HepG2 (cell line): ENCODE data around the gene SLC6A17. TPM values are rescaled to one million over a fixed set of nuclear protein-coding genes. Genes with fewer than 3 reads are reported as not detected.

Experiments used
- ATAC-seq: fragments of 200-7000 bp; cut with Tn5 transposase; 3 replicates; pipeline ENCODE4 v1.9.1; 2020; ENCODE audit warnings: mild to moderate bottlenecking, moderate library complexity
- BruUV-seq: library from RNA; stranded (reverse); fragments of 400-500 nt; replicated peaks from 2 replicates; lab custom pipeline; 2021; lab: Mats Ljungman, UMichigan
- CTCF ChIA-PET: fragments of 300-600 bp; formaldehyde crosslinking; extraction: SDS; loops from one replicate; lab custom pipeline; 2021; ENCODE audit warnings: low total read pairs, inconsistent platforms, low intra/inter-chr PET ratio; lab: Yijun Ruan, JAX
- POLR2A ChIA-PET: fragments of 350-600 bp; sonication (Branson Sonifier 250); formaldehyde crosslinking; loops from one replicate; lab custom pipeline; 2020; ENCODE audit warnings: antibody characterized with exemption, inconsistent platforms; lab: Yijun Ruan, JAX
- DNase-seq: peaks from one replicate; pipeline ENCODE4 v3.0.0-alpha.2; 2015; ENCODE audit warnings: low spot score
- FAIRE-seq: peaks from 3 replicates; lab custom pipeline; 2011; peaks lifted over from hg19 to GRCh38; lab: Jason Lieb, UNC
- H2AFZ ChIP-seq: one replicate; pipeline ENCODE4 v1.6.1; 2011; ENCODE audit warnings: low read length, inconsistent platforms
- H3K27ac ChIP-seq: fragments of 300-600 bp; 3 replicates; pipeline ENCODE4 v1.8.0; 2011; ENCODE audit warnings: mixed run types, mild to moderate bottlenecking, mixed read lengths, low read length, inconsistent platforms; ENCODE audit not compliant: insufficient read depth; ENCODE audit errors: extremely low read length
- H3K27me3 ChIP-seq, 2 experiments: fragments of 200-600 bp in 1 of 2; 2 replicates in 1 of 2; 3 replicates in 1 of 2; pipeline versions ENCODE4 v1.6.0 to v1.8.0; 2011; ENCODE audit warnings: low read length in 2 of 2, mild to moderate bottlenecking in 2 of 2, moderate library complexity in 2 of 2, inconsistent platforms in 1 of 2; ENCODE audit not compliant: insufficient read depth in 2 of 2, control insufficient read depth in 1 of 2
- H3K36me3 ChIP-seq, 2 experiments: fragments of 200-600 bp in 1 of 2; replicated peaks in 1 of 2; 2 replicates in 1 of 2; 3 replicates in 1 of 2; pipeline versions ENCODE4 v1.5.1 to v1.8.0; 2011; ENCODE audit warnings: low read length in 2 of 2, inconsistent platforms in 1 of 2; ENCODE audit not compliant: insufficient read depth in 2 of 2, control insufficient read depth in 1 of 2
- H3K4me1 ChIP-seq: 2 replicates; pipeline ENCODE4 v1.5.1; 2012; ENCODE audit warnings: low read length, inconsistent platforms; ENCODE audit not compliant: insufficient read depth
- H3K4me2 ChIP-seq: 2 replicates; pipeline ENCODE4 v1.6.0; 2011; ENCODE audit warnings: low read depth, low read length, inconsistent platforms
- H3K4me3 ChIP-seq, 3 experiments: fragments of 200-600 bp in 1 of 3; sonication (generic), shearing (Covaris generic) in 1 of 3; replicated peaks in 1 of 3; 2 replicates each; pipeline ENCODE4 v1.5.1; 2011 to 2016; ENCODE audit warnings: low read length in 3 of 3, inconsistent platforms in 2 of 3, low read depth in 2 of 3, mild to moderate bottlenecking in 2 of 3, control low read depth in 1 of 3, mixed read lengths in 1 of 3; ENCODE audit not compliant: insufficient read depth in 1 of 3
- H3K79me2 ChIP-seq: one replicate; pipeline ENCODE4 v1.6.1; 2011; ENCODE audit warnings: low read length, inconsistent platforms; ENCODE audit not compliant: insufficient read depth
- H3K9ac ChIP-seq: 2 replicates; pipeline ENCODE4 v1.6.0; 2011; ENCODE audit warnings: mild to moderate bottlenecking, low read depth, low read length, inconsistent platforms; ENCODE audit not compliant: insufficient read depth
- H3K9me3 ChIP-seq: 2 replicates; pipeline ENCODE4 v1.5.1; 2012; ENCODE audit warnings: mild to moderate bottlenecking, low read length
- H4K20me1 ChIP-seq: 2 replicates; pipeline ENCODE4 v1.6.0; 2011; ENCODE audit warnings: inconsistent platforms, mild to moderate bottlenecking, low read length, moderate library complexity; ENCODE audit not compliant: insufficient read depth
- ATF6 ChIP-seq: sonication (generic); formaldehyde crosslinking; conservative IDR thresholded peaks from 2 replicates; pipeline ENCODE4 v1.4.0; 2020; ENCODE audit warnings: missing genetic modification reagents
- CBFB ChIP-seq: sonication (generic); formaldehyde crosslinking; IDR thresholded peaks from 2 replicates; pipeline ENCODE4 v1.4.0; 2020; ENCODE audit warnings: missing genetic modification reagents
- CCAR2 ChIP-seq: fragments of 200-400 bp; formaldehyde crosslinking; optimal IDR thresholded peaks from 2 replicates; pipeline ENCODE3; 2018; ENCODE audit warnings: low read depth, mild to moderate bottlenecking, low read length, moderate library complexity
- ELK4 ChIP-seq: sonication (generic); formaldehyde crosslinking; IDR thresholded peaks from 2 replicates; pipeline ENCODE4 v1.9.0; 2021; ENCODE audit warnings: missing genetic modification reagents, borderline replicate concordance
- FOXC1 ChIP-seq: sonication (generic); formaldehyde crosslinking; IDR thresholded peaks from 2 replicates; pipeline ENCODE4 v1.8.0; 2022; ENCODE audit warnings: mild to moderate bottlenecking, missing genetic modification reagents, borderline replicate concordance
- GTF2F1 ChIP-seq: fragments of 150-350 bp; IDR thresholded peaks from 2 replicates; pipeline ENCODE4 v1.6.1; 2014; ENCODE audit warnings: low read length
- HBP1 ChIP-seq: IDR thresholded peaks from 2 replicates; pipeline ENCODE4 v1.6.1; 2016; ENCODE audit warnings: low read depth, control low read depth
- MAF1 ChIP-seq: sonication (generic); formaldehyde crosslinking; IDR thresholded peaks from 2 replicates; pipeline ENCODE4 v1.5.0; 2020; ENCODE audit warnings: missing genetic modification reagents, borderline replicate concordance
- MIXL1 ChIP-seq: IDR thresholded peaks from 2 replicates; pipeline ENCODE4 v1.6.1; 2016
- MZF1 ChIP-seq: sonication (generic); formaldehyde crosslinking; IDR thresholded peaks from 2 replicates; pipeline ENCODE4 v1.8.1; 2023; ENCODE audit warnings: mild to moderate bottlenecking, missing genetic modification reagents, borderline replicate concordance
- PHB2 ChIP-seq: fragments of 450-650 bp; IDR thresholded peaks from 2 replicates; pipeline ENCODE4 v1.6.1; 2018; ENCODE audit not compliant: partially characterized antibody
- RARG ChIP-seq: sonication (generic); formaldehyde crosslinking; IDR thresholded peaks from 2 replicates; pipeline ENCODE4 v1.4.0; 2020; ENCODE audit warnings: low read depth, mild to moderate bottlenecking, missing genetic modification reagents
- RBAK ChIP-seq: sonication (generic); formaldehyde crosslinking; IDR thresholded peaks from 2 replicates; pipeline ENCODE4 v1.5.1; 2020; ENCODE audit warnings: mild to moderate bottlenecking, missing genetic modification reagents
- RELA ChIP-seq: sonication (generic); formaldehyde crosslinking; IDR thresholded peaks from 2 replicates; pipeline ENCODE4 v1.4.0; 2020; ENCODE audit warnings: missing genetic modification reagents
- SALL1 ChIP-seq: sonication (generic); formaldehyde crosslinking; IDR thresholded peaks from 2 replicates; pipeline ENCODE4 v1.8.0; 2022; ENCODE audit warnings: mild to moderate bottlenecking, missing genetic modification reagents
- ZEB1 ChIP-seq: IDR thresholded peaks from 2 replicates; pipeline ENCODE4 v1.6.1; 2012; ENCODE audit warnings: mild to moderate bottlenecking, low read depth, inconsistent platforms; ENCODE audit not compliant: insufficient replicate concordance
- ZFX ChIP-seq: sonication (generic); formaldehyde crosslinking; IDR thresholded peaks from 2 replicates; pipeline ENCODE4 v1.4.0; 2020; ENCODE audit warnings: mild to moderate bottlenecking, low read depth, missing genetic modification reagents, moderate library complexity
- ZNF644 ChIP-seq: IDR thresholded peaks from 2 replicates; pipeline ENCODE4 v1.6.1; 2016; ENCODE audit warnings: low read depth
- WGBS: methylation state at CpG from one replicate; pipeline ENCODE4 v1.1.6; 2017; ENCODE audit warnings: low lambda C conversion rate; 5-methylcytosine and 5-hydroxymethylcytosine counted together
- in situ Hi-C: cut with HindIII; loops from 2 replicates; pipeline ENCODE4 v1.10.0; 2017; ENCODE audit warnings: low pct_unique_long_range_greater_than_20kb; ENCODE audit not compliant: extremely low pct_ligation_motif_present
- intact Hi-C: fragments of 100-400 bp; cut with micrococcal nuclease; formaldehyde crosslinking; loops from one replicate; pipeline ENCODE4 v1.10.0; 2022; ENCODE audit not compliant: unreplicated experiment
- polyA plus RNA-seq, 8 experiments: library from polyadenylated mRNA; depleted of rRNA in 3 of 8; stranded (reverse) in 7 of 8; unstranded in 1 of 8; fragments of >200 nt; fragmentation: Illumina TruSeq in 4 of 8; extraction: Trizol in 4 of 8; gene quantifications; 2 replicates each; pipeline versions ENCODE4 v1.2.1 to v1.2.3, GENCODE V29; 2011 to 2016; ENCODE audit warnings: low read depth in 4 of 8, missing spikeins in 1 of 8, mixed read lengths in 1 of 8; ENCODE audit not compliant: insufficient read depth in 1 of 8
- total RNA-seq, 5 experiments: library from RNA; depleted of rRNA; stranded (reverse); fragments of >200 nt; fragmentation: Illumina TruSeq; extraction: Trizol; gene quantifications; 2 replicates each; pipeline ENCODE4 v1.2.3, GENCODE V29; 2016; ENCODE audit warnings: low read depth in 1 of 5

The SLC6A17 gene
- total and polyA plus RNA-seq, 2 of the 13 experiments (the other 11 are each of a cell fraction or from before 2014, with no cell fraction given), result not detected

- ChIA-PET CTCF (no interaction called here), POLR2A (no interaction called here)
- TF ChIP-seq GTF2F1, result no peak
- no peak for TF ChIP-seq RARG
- TF ChIP-seq SALL1 (CRISPR knock-in tag), result no peak
- no peak for TF ChIP-seq RBAK (CRISPR knock-in tag)
- no peak for TF ChIP-seq PHB2
- no peak for TF ChIP-seq ZFX (CRISPR knock-in tag)
- TF ChIP-seq CCAR2, result no peak
- no peak for TF ChIP-seq ELK4 (CRISPR knock-in tag)
- no peaks in the 10 kb centered on the region for H3K4me1 ChIP-seq
- no peak overlapping the region for H3K4me2 ChIP-seq
- FAIRE-seq (no peak), ATAC-seq (no peak), DNase-seq (peak; percentile 4)
- H3K27me3 ChIP-seq, result peaks cover 0 to 29% of the 10 kb centered on the region in 2 experiments; a peak in 3 of 5 replicates
- H3K27ac ChIP-seq, result no peak overlapping the region
- BruUV-seq, result no TSS peak
- H3K9ac ChIP-seq, result no peak overlapping the region
- no peak overlapping the region for H2AFZ ChIP-seq
- no peaks in the 10 kb centered on the region for H3K79me2 ChIP-seq
- H3K9me3 ChIP-seq, result no peaks in the 10 kb centered on the region
- in situ Hi-C loops, result no loop called here
- H3K36me3 ChIP-seq, result no peaks in the 10 kb centered on the region
- no peak overlapping the region for H3K4me3 ChIP-seq
- 2% methylated on average over 6 of the region's 7 CpGs for WGBS
- no peaks in the 10 kb centered on the region for H4K20me1 ChIP-seq
- intact Hi-C loops, result no loop called here
Observed at GRCh38 chr1:110136911-110137310, 13.4 kb upstream of the SLC6A17 start.

- in situ Hi-C loops (no loop called here), intact Hi-C loops (no loop called here)
- Histone ChIP-seq H3K4me3 (no peak overlapping the region), H3K9ac (no peak overlapping the region), H2AFZ (no peak overlapping the region), H4K20me1 (no peaks in the 10 kb centered on the region), H3K36me3 (no peaks in the 10 kb centered on the region), H3K27me3 (peaks cover 0 to 29% of the 10 kb centered on the region in 2 experiments; a peak in 3 of 5 replicates), H3K79me2 (no peaks in the 10 kb centered on the region), H3K27ac (no peak overlapping the region), H3K4me1 (no peaks in the 10 kb centered on the region), H3K9me3 (no peaks in the 10 kb centered on the region), H3K4me2 (no peak overlapping the region)
- 2% methylated on average over 3 of the region's 3 CpGs for WGBS
- no TSS peak for BruUV-seq
- ATAC-seq (no peak), DNase-seq (no peak), FAIRE-seq (no peak)
- ChIA-PET POLR2A (no interaction called here), CTCF (no interaction called here)
- TF ChIP-seq CBFB (CRISPR knock-in tag), result no peak
- no peak for TF ChIP-seq MZF1 (CRISPR knock-in tag)
- TF ChIP-seq ZEB1, result no peak
- no peak for TF ChIP-seq MIXL1
- no peak for TF ChIP-seq RELA (CRISPR knock-in tag)
- no peak for TF ChIP-seq MAF1
- TF ChIP-seq HBP1 (CRISPR knock-in tag), result no peak
- TF ChIP-seq ATF6 (CRISPR knock-in tag), result no peak
- no peak for TF ChIP-seq ZNF644 (CRISPR knock-in tag)
- TF ChIP-seq FOXC1, result no peak
Observed at GRCh38 chr1:110138956-110139355, 11.3 kb upstream of the SLC6A17 start.
